Measurements from ENCODE around the gene CHST1.

The CHST1 gene

GRCh38 chr11:45688472-45689033, 23.1 kb upstream of the CHST1 start:
- Histone ChIP-seq H3K4me1 (ENCODE audit: insufficient read depth, low read length, severe bottlenecking) (no peaks in the 10 kb centered on the region), H3K9ac (ENCODE audit: low read length) (no peak overlapping the region), H3K9me3 (ENCODE audit: low read length) (no peaks in the 10 kb centered on the region), H3K4me2 (ENCODE audit: low read length) (no peak overlapping the region), H4K20me1 (ENCODE audit: insufficient read depth, low read length) (no peaks in the 10 kb centered on the region), H2AFZ (ENCODE audit: low read length) (no peak overlapping the region), H3K36me3 (ENCODE audit: insufficient read depth, low read length) (no peaks in the 10 kb centered on the region), H3K9me2 (ENCODE audit: low read depth, low read length) (no peaks in the 10 kb centered on the region), H3K4me3 (ENCODE audit: low read depth, low read length, poor library complexity, severe bottlenecking) (no peak overlapping the region), H3K27ac (ENCODE audit: low read depth, low read length, poor library complexity, severe bottlenecking) (no peak overlapping the region), H3K27me3 (ENCODE audit: insufficient read depth, low read length) (no peaks in the 10 kb centered on the region), H3K79me2 (ENCODE audit: insufficient read depth, low read length) (no peaks in the 10 kb centered on the region), H3F3A (ENCODE audit: insufficient read depth, low read length) (no peaks in the 10 kb centered on the region)
- TF ChIP-seq CTCF (IDR thresholded peaks at IDR 0.05; ENCODE audit: low read length), result no peak
- no peak for TF ChIP-seq EZH2 (IDR thresholded peaks at IDR 0.05; ENCODE audit: borderline replicate concordance, low read length)

DNA sequence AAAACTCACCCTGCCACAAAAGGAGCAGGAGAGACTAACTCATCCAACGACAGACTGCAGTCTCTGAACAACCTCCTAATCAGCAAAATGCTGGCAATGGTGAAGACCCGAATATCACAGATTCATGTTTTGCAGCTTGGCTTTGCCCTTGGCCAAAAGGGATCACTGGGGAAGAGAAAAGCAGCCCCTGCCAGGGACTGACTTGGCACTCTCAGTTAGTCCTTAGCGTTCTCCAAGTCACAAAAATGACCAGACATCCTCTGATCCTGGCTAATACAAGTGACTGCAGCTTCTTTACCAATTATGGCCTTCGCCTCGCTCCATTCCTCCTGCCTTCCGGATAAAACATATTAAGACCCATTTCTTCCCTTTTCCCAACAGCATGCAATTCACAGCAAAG, 22.4 kb upstream of the CHST1 start:
- Histone ChIP-seq H3K9ac (ENCODE audit: low read length) (no peak overlapping the region), H2AFZ (ENCODE audit: low read length) (no peak overlapping the region), H3K4me2 (ENCODE audit: low read length) (no peak overlapping the region), H3K79me2 (ENCODE audit: insufficient read depth, low read length) (no peaks in the 10 kb centered on the region), H4K20me1 (ENCODE audit: insufficient read depth, low read length) (no peaks in the 10 kb centered on the region), H3K9me2 (ENCODE audit: low read depth, low read length) (no peaks in the 10 kb centered on the region), H3K27me3 (ENCODE audit: insufficient read depth, low read length) (no peaks in the 10 kb centered on the region), H3K27ac (ENCODE audit: low read depth, low read length, poor library complexity, severe bottlenecking) (no peak overlapping the region), H3K4me1 (ENCODE audit: insufficient read depth, low read length, severe bottlenecking) (no peaks in the 10 kb centered on the region), H3K9me3 (ENCODE audit: low read length) (no peaks in the 10 kb centered on the region), H3K4me3 (ENCODE audit: low read depth, low read length, poor library complexity, severe bottlenecking) (no peak overlapping the region), H3F3A (ENCODE audit: insufficient read depth, low read length) (no peaks in the 10 kb centered on the region), H3K36me3 (ENCODE audit: insufficient read depth, low read length) (no peaks in the 10 kb centered on the region)
- TF ChIP-seq CTCF (IDR thresholded peaks at IDR 0.05; ENCODE audit: low read length) (no peak), EZH2 (IDR thresholded peaks at IDR 0.05; ENCODE audit: borderline replicate concordance, low read length) (no peak)

- H3K9me2 ChIP-seq (ENCODE audit: low read depth, low read length), result no peaks in the 10 kb centered on the region
- no peaks in the 10 kb centered on the region for H3K27me3 ChIP-seq (ENCODE audit: insufficient read depth, low read length)
- no peak overlapping the region for H3K27ac ChIP-seq (ENCODE audit: low read depth, low read length, poor library complexity, severe bottlenecking)
- no peaks in the 10 kb centered on the region for H3K4me1 ChIP-seq (ENCODE audit: insufficient read depth, low read length, severe bottlenecking)
- H3K4me3 ChIP-seq (ENCODE audit: low read depth, low read length, poor library complexity, severe bottlenecking), result no peak overlapping the region
- H3K4me2 ChIP-seq (ENCODE audit: low read length), result no peak overlapping the region
- no peak for TF ChIP-seq CTCF (IDR thresholded peaks at IDR 0.05; ENCODE audit: low read length)
- no peak for TF ChIP-seq EZH2 (IDR thresholded peaks at IDR 0.05; ENCODE audit: borderline replicate concordance, low read length)
- no peaks in the 10 kb centered on the region for H3K79me2 ChIP-seq (ENCODE audit: insufficient read depth, low read length)
- no peaks in the 10 kb centered on the region for H3F3A ChIP-seq (ENCODE audit: insufficient read depth, low read length)
- no peaks in the 10 kb centered on the region for H3K36me3 ChIP-seq (ENCODE audit: insufficient read depth, low read length)
- no peaks in the 10 kb centered on the region for H3K9me3 ChIP-seq (ENCODE audit: low read length)
- H2AFZ ChIP-seq (ENCODE audit: low read length), result no peak overlapping the region
- no peaks in the 10 kb centered on the region for H4K20me1 ChIP-seq (ENCODE audit: insufficient read depth, low read length)
- no peak overlapping the region for H3K9ac ChIP-seq (ENCODE audit: low read length)
Measured at GRCh38 chr11:45685964-45686537, 20.6 kb upstream of the CHST1 start.

All from OCI-LY1 (cell line).